HG02885 (cell line): Measurements from ENCODE around the gene FOXP1.
"Not testable (repeated sequence)": the region's sequence is repeated elsewhere in the genome, so short reads cannot be mapped to it uniquely, and the experiment has no call there.

ENCODE experiments used
- ATAC-seq: cut with Tn5 transposase; IDR thresholded peaks from one replicate; pipeline ENCODE4 v1.9.1; 2021; ENCODE audit warnings: mild to moderate bottlenecking; ENCODE audit not compliant: unreplicated experiment, poor library complexity

The FOXP1 gene

GRCh38 chr3:71536376-71536965, 47.1 kb downstream of the FOXP1 start:
- no peak for ATAC-seq

- ATAC-seq: no peak
Measured at GRCh38 chr3:71533588-71533987, 49.9 kb downstream of the FOXP1 start.

GRCh38 chr3:71532639-71533395, 50.7 kb downstream of the FOXP1 start:
- no peak for ATAC-seq

GRCh38 chr3:71530903-71531530, 52.5 kb downstream of the FOXP1 start:
- ATAC-seq: no peak

GRCh38 chr3:71528816-71529215, 54.7 kb downstream of the FOXP1 start:
- no peak for ATAC-seq

GRCh38 chr3:71526448-71526847, 57.1 kb downstream of the FOXP1 start:
- ATAC-seq: not testable (repeated sequence)

- ATAC-seq: no peak
Measured at GRCh38 chr3:71525391-71525790, 58.1 kb downstream of the FOXP1 start.

GRCh38 chr3:71524672-71525071, 58.9 kb downstream of the FOXP1 start:
- no peak for ATAC-seq

- no peak for ATAC-seq
Measured at GRCh38 chr3:71523628-71524027, 59.9 kb downstream of the FOXP1 start.

- no peak for ATAC-seq
Measured at GRCh38 chr3:71521940-71522876, 61.3 kb downstream of the FOXP1 start.

GRCh38 chr3:71521021-71521352, 62.5 kb downstream of the FOXP1 start:
- ATAC-seq: no peak

GRCh38 chr3:71520161-71521020, 63.1 kb downstream of the FOXP1 start:
- no peak for ATAC-seq

- no peak for ATAC-seq
Measured at GRCh38 chr3:71518089-71518488, 65.4 kb downstream of the FOXP1 start.

- ATAC-seq: no peak
Measured at GRCh38 chr3:71517271-71517791, 66.2 kb downstream of the FOXP1 start.

GRCh38 chr3:71515636-71516365, 67.7 kb downstream of the FOXP1 start:
- no peak for ATAC-seq

GRCh38 chr3:71514621-71515020, 68.9 kb downstream of the FOXP1 start:
- no peak for ATAC-seq

GRCh38 chr3:71513515-71513914, 70.0 kb downstream of the FOXP1 start:
- ATAC-seq: no peak

- ATAC-seq: no peak
Measured at GRCh38 chr3:71513081-71513480, 70.4 kb downstream of the FOXP1 start.

GRCh38 chr3:71512544-71512943, 71.0 kb downstream of the FOXP1 start:
- ATAC-seq: no peak
